ENCODE measurements around the gene VCL.

The VCL gene

DNA sequence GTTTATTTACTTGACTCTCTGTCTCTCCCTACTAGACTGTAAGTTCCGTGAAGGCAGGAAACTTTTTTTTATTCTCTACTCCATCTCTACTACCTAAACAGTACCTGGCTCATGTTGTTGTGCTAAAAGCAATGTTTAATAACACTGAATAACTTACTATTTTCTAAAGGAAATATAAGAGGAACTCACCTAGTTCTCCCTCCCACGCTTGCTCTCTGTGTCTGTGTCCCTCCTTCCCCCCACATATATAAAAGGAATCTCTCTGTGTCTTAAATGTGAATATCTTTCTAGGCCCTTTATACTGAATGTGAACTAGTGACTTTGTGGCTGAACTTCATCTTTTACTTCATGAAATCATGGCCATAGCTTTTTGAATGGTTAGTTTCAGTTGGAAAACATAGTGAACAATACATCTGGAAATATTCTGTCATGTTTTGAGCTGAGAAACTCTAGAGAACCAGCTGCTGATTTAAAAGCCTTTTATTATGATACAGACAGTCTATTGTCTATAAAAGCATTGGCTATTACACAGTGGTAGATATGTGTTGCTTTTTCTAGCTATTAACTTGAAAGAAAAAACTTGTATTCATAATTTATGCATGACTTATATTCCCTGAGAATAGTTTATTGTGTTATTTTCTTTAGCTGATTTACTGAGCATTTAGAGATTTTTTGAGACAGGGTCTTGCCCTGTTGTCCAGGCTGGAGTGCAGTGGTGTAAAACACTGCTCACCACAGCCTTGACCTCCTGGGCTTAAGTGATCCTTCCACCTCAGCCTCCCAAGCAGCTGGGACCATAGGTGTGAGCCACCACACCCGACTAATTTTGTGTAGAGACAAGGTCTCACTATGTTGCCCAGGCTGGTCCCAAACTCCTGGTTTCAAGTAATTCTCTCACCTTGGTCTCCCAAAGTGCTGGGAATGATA, 42.5 kb downstream of the VCL start:
- no peak overlapping the region for H3K4me2 ChIP-seq (ENCODE audit: low read depth, low read length, poor library complexity, severe bottlenecking)
- H3K36me3 ChIP-seq (ENCODE audit: low read length): peaks cover 6% of the 10 kb centered on the region; the same call in 1 of the 2 replicates
- 0 out of 2 replicates have a peak, but pooled peaks cover 2% of the 10 kb centered on the region for H3F3A ChIP-seq (ENCODE audit: insufficient read depth)
- H3K27me3 ChIP-seq (ENCODE audit: low read length): no peaks in the 10 kb centered on the region
- H3K4me3 ChIP-seq (ENCODE audit: insufficient read depth, low read length, poor library complexity, severe bottlenecking): no peak overlapping the region
- no peak for TF ChIP-seq EZH2phosphoT487 (conservative IDR thresholded peaks at IDR 0.05; ENCODE audit: low read length)
- TF ChIP-seq, protein P1, sequence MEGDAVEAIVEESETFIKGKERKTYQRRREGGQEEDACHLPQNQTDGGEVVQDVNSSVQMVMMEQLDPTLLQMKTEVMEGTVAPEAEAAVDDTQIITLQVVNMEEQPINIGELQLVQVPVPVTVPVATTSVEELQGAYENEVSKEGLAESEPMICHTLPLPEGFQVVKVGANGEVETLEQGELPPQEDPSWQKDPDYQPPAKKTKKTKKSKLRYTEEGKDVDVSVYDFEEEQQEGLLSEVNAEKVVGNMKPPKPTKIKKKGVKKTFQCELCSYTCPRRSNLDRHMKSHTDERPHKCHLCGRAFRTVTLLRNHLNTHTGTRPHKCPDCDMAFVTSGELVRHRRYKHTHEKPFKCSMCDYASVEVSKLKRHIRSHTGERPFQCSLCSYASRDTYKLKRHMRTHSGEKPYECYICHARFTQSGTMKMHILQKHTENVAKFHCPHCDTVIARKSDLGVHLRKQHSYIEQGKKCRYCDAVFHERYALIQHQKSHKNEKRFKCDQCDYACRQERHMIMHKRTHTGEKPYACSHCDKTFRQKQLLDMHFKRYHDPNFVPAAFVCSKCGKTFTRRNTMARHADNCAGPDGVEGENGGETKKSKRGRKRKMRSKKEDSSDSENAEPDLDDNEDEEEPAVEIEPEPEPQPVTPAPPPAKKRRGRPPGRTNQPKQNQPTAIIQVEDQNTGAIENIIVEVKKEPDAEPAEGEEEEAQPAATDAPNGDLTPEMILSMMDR (IDR thresholded peaks at IDR 0.05; ENCODE audit: insufficient read depth, low read length, poor library complexity, severe bottlenecking): no peak
- H4K20me1 ChIP-seq (ENCODE audit: low read depth, low read length): no peaks in the 10 kb centered on the region
- no peaks in the 10 kb centered on the region for H3K9me3 ChIP-seq (ENCODE audit: insufficient read depth, low read length)
- H3K79me2 ChIP-seq (ENCODE audit: insufficient read depth, low read length): no peaks in the 10 kb centered on the region
- no peak overlapping the region for H3K27ac ChIP-seq (ENCODE audit: low read depth, low read length)
- no peak overlapping the region for H2AFZ ChIP-seq (ENCODE audit: low read depth, low read length, severe bottlenecking)
- H3K9me2 ChIP-seq (replicated peaks; ENCODE audit: insufficient read depth, low read length): no peaks in the 10 kb centered on the region
- H3K9ac ChIP-seq (ENCODE audit: low read length): no peak overlapping the region

GRCh38 chr10:74044419-74044818, 46.5 kb downstream of the VCL start:
- Histone ChIP-seq H3K79me2 (ENCODE audit: insufficient read depth, low read length) (no peaks in the 10 kb centered on the region), H4K20me1 (ENCODE audit: low read depth, low read length) (no peaks in the 10 kb centered on the region), H3K4me3 (ENCODE audit: insufficient read depth, low read length, poor library complexity, severe bottlenecking) (no peak overlapping the region), H3K9ac (ENCODE audit: low read length) (no peak overlapping the region), H3K4me2 (ENCODE audit: low read depth, low read length, poor library complexity, severe bottlenecking) (no peak overlapping the region), H3K9me2 (replicated peaks; ENCODE audit: insufficient read depth, low read length) (no peaks in the 10 kb centered on the region), H3F3A (ENCODE audit: insufficient read depth) (0 out of 2 replicates have a peak, but pooled peaks cover 2% of the 10 kb centered on the region), H2AFZ (ENCODE audit: low read depth, low read length, severe bottlenecking) (no peak overlapping the region), H3K27me3 (ENCODE audit: low read length) (no peaks in the 10 kb centered on the region), H3K9me3 (ENCODE audit: insufficient read depth, low read length) (no peaks in the 10 kb centered on the region), H3K36me3 (ENCODE audit: low read length) (peaks cover 6% of the 10 kb centered on the region; the same call in 1 of the 2 replicates), H3K27ac (ENCODE audit: low read depth, low read length) (no peak overlapping the region)
- no peak for TF ChIP-seq EZH2phosphoT487 (conservative IDR thresholded peaks at IDR 0.05; ENCODE audit: low read length)
- TF ChIP-seq, protein P1 (IDR thresholded peaks at IDR 0.05; ENCODE audit: insufficient read depth, low read length, poor library complexity, severe bottlenecking): no peak

DNA sequence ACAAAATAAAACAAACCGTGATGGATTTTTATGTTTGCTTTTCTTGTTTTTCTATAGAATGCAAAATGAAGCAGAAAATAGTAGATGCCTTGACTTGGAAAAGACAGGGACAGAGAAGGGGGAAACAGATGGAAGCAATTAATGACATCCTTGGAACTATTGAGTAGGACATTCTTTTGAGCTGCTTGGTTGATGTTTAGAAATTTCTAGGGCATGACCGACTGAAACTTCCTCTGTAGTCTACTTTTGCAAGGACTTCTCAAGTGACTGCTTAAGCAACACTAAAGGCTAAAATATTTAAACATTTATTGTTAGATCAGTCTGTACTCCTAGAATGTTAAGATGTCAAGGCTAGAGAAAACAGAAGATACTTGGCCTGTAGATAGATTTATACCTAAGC, 49.4 kb downstream of the VCL start:
- H3K27me3 ChIP-seq (ENCODE audit: low read length): no peaks in the 10 kb centered on the region
- TF ChIP-seq, protein P1 (IDR thresholded peaks at IDR 0.05; ENCODE audit: insufficient read depth, low read length, poor library complexity, severe bottlenecking): no peak
- no peak for TF ChIP-seq EZH2phosphoT487 (conservative IDR thresholded peaks at IDR 0.05; ENCODE audit: low read length)
- H3K27ac ChIP-seq (ENCODE audit: low read depth, low read length): no peak overlapping the region
- no peak overlapping the region for H3K4me2 ChIP-seq (ENCODE audit: low read depth, low read length, poor library complexity, severe bottlenecking)
- no peaks in the 10 kb centered on the region for H4K20me1 ChIP-seq (ENCODE audit: low read depth, low read length)
- no peak overlapping the region for H3K9ac ChIP-seq (ENCODE audit: low read length)
- H3K9me2 ChIP-seq (replicated peaks; ENCODE audit: insufficient read depth, low read length): no peaks in the 10 kb centered on the region
- H3K9me3 ChIP-seq (ENCODE audit: insufficient read depth, low read length): no peaks in the 10 kb centered on the region
- H3F3A ChIP-seq (ENCODE audit: insufficient read depth): peaks cover 1% of the 10 kb centered on the region; the same call in 1 of the 2 replicates
- peaks cover 9% of the 10 kb centered on the region; the same call in 1 of the 2 replicates for H3K79me2 ChIP-seq (ENCODE audit: insufficient read depth, low read length)
- no peak overlapping the region for H3K4me3 ChIP-seq (ENCODE audit: insufficient read depth, low read length, poor library complexity, severe bottlenecking)
- H2AFZ ChIP-seq (ENCODE audit: low read depth, low read length, severe bottlenecking): no peak overlapping the region
- peaks cover 6% of the 10 kb centered on the region; the same call in 1 of the 2 replicates for H3K36me3 ChIP-seq (ENCODE audit: low read length)
